Keratinocyte (primary cell): ENCODE results near the gene DHRSX.
"Not testable (repeated sequence)": the region's sequence is repeated elsewhere in the genome, so short reads cannot be mapped to it uniquely, and the experiment has no call there.

Source experiments
- EZH2 ChIP-seq: IDR thresholded peaks from one replicate; pipeline ENCODE4 v1.6.1; 2012; ENCODE audit warnings: inconsistent platforms, mild to moderate bottlenecking, low read length, moderate library complexity
- TF ChIP-seq, protein P1 (sequence below), 3 experiments: IDR thresholded peaks in 1 of 3; conservative IDR thresholded peaks in 1 of 3; optimal IDR thresholded peaks in 1 of 3; 2 replicates in 2 of 3; 3 replicates in 1 of 3; pipeline versions ENCODE3 to v1.5.1; 2011; ENCODE audit warnings: low read length in 3 of 3, mild to moderate bottlenecking in 3 of 3, moderate library complexity in 2 of 3, control low read depth in 1 of 3, inconsistent platforms in 1 of 3; ENCODE audit not compliant: insufficient read depth in 2 of 3; ENCODE audit errors: extremely low read depth in 1 of 3

DNA sequence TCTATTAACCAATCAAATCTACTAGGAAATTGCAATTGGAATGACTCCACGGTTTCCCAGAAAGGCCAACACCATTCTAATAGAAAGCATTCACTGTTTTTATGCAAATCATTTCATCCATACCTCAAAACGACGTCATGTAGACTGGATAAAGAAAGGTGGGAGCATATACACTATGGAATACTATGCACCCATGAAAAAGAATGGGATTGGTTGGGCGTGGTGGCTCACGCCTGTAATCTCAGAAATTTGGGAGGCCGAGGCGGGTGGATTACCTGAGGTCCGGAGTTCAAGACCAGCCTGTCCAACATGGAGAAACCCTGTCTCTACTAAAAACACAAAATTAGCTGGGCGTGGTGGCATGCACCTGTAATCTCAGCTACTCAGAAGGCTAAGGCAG is 46.2 kb downstream of the DHRSX start:
- TF ChIP-seq, protein P1, sequence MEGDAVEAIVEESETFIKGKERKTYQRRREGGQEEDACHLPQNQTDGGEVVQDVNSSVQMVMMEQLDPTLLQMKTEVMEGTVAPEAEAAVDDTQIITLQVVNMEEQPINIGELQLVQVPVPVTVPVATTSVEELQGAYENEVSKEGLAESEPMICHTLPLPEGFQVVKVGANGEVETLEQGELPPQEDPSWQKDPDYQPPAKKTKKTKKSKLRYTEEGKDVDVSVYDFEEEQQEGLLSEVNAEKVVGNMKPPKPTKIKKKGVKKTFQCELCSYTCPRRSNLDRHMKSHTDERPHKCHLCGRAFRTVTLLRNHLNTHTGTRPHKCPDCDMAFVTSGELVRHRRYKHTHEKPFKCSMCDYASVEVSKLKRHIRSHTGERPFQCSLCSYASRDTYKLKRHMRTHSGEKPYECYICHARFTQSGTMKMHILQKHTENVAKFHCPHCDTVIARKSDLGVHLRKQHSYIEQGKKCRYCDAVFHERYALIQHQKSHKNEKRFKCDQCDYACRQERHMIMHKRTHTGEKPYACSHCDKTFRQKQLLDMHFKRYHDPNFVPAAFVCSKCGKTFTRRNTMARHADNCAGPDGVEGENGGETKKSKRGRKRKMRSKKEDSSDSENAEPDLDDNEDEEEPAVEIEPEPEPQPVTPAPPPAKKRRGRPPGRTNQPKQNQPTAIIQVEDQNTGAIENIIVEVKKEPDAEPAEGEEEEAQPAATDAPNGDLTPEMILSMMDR (optimal IDR thresholded peaks at IDR 0.05 in 1 of 3, IDR thresholded peaks at IDR 0.05 in 1 of 3, conservative IDR thresholded peaks at IDR 0.05 in 1 of 3; ENCODE audit: extremely low read depth in 1 of 3, insufficient read depth in 2 of 3, low read length in 3 of 3): not testable (repeated sequence)
- not testable (repeated sequence) for TF ChIP-seq EZH2
